Mesenchymal stem cell (in vitro differentiated cells and primary cell): ENCODE measurements around the gene NXPH1.

ENCODE experiments used
- DNase-seq: peaks from one replicate; pipeline ENCODE4 v3.0.0-alpha.2; 2013
- H2AFZ ChIP-seq: one replicate; pipeline ENCODE4 v1.6.1; 2013; ENCODE audit warnings: low read depth, mild to moderate bottlenecking, control low read depth, inconsistent platforms, low read length, moderate library complexity
- H2AK5ac ChIP-seq: 2 replicates; pipeline ENCODE4 v1.6.1; 2013; ENCODE audit warnings: low read length, moderate library complexity, mild to moderate bottlenecking, inconsistent platforms; ENCODE audit not compliant: severe bottlenecking
- H2BK120ac ChIP-seq: one replicate; pipeline ENCODE4 v1.6.1; 2013; ENCODE audit warnings: low read depth, mild to moderate bottlenecking, inconsistent platforms, low read length, moderate library complexity
- H2BK12ac ChIP-seq, 2 experiments: one replicate each; pipeline ENCODE4 v1.6.1; 2013; ENCODE audit warnings: inconsistent platforms in 2 of 2, low read length in 2 of 2, mild to moderate bottlenecking in 2 of 2, moderate library complexity in 2 of 2, control low read depth in 1 of 2
- H2BK15ac ChIP-seq: one replicate; pipeline ENCODE4 v1.6.1; 2013; ENCODE audit warnings: mild to moderate bottlenecking, low read depth, inconsistent platforms; ENCODE audit not compliant: poor library complexity, severe bottlenecking
- H2BK5ac ChIP-seq: 2 replicates; pipeline ENCODE4 v1.6.1; 2013; ENCODE audit warnings: low read depth, mild to moderate bottlenecking, low read length, control low read depth, inconsistent platforms; ENCODE audit not compliant: poor library complexity, severe bottlenecking
- H3K14ac ChIP-seq, 2 experiments: one replicate each; pipeline ENCODE4 v1.6.1; 2013; ENCODE audit warnings: inconsistent platforms in 2 of 2, low read length in 2 of 2, control low read depth in 1 of 2, mild to moderate bottlenecking in 1 of 2, moderate library complexity in 1 of 2
- H3K18ac ChIP-seq, 2 experiments: one replicate each; pipeline ENCODE4 v1.6.1; 2013; ENCODE audit warnings: inconsistent platforms in 2 of 2, low read length in 2 of 2, control low read depth in 1 of 2, low read depth in 1 of 2, mild to moderate bottlenecking in 1 of 2
- H3K23ac ChIP-seq, 2 experiments: one replicate each; pipeline ENCODE4 v1.6.1; 2013; ENCODE audit warnings: inconsistent platforms in 2 of 2, low read length in 2 of 2, mild to moderate bottlenecking in 2 of 2, moderate library complexity in 2 of 2, control low read depth in 1 of 2
- H3K27ac ChIP-seq: 2 replicates; pipeline ENCODE4 v1.5.1; 2013; ENCODE audit warnings: mild to moderate bottlenecking, moderate library complexity, low read length, control low read depth, inconsistent platforms; ENCODE audit not compliant: poor library complexity, severe bottlenecking
- H3K27me3 ChIP-seq, 2 experiments: 2 replicates each; pipeline versions ENCODE4 v1.6.1 to v1.7.0; 2013; ENCODE audit warnings: low read length in 2 of 2, mild to moderate bottlenecking in 2 of 2, moderate library complexity in 2 of 2, control low read depth in 1 of 2, inconsistent platforms in 1 of 2; ENCODE audit not compliant: control insufficient read depth in 1 of 2, insufficient read depth in 1 of 2
- H3K36me3 ChIP-seq, 2 experiments: 2 replicates each; pipeline versions ENCODE4 v1.6.1 to v1.7.0; 2013; ENCODE audit warnings: low read length in 2 of 2, control low read depth in 1 of 2, inconsistent platforms in 1 of 2, low read depth in 1 of 2, mild to moderate bottlenecking in 1 of 2; ENCODE audit not compliant: insufficient read depth in 2 of 2, control insufficient read depth in 1 of 2
- H3K4ac ChIP-seq, 2 experiments: one replicate each; pipeline ENCODE4 v1.6.1; 2013; ENCODE audit warnings: inconsistent platforms in 2 of 2, low read length in 2 of 2, mild to moderate bottlenecking in 2 of 2, moderate library complexity in 2 of 2, control low read depth in 1 of 2, low read depth in 1 of 2
- H3K4me1 ChIP-seq: 2 replicates; pipeline ENCODE4 v1.6.1; 2013; ENCODE audit warnings: low read depth, low read length, control low read depth; ENCODE audit not compliant: control insufficient read depth, insufficient read depth
- H3K4me2 ChIP-seq: 2 replicates; pipeline ENCODE4 v1.6.1; 2013; ENCODE audit warnings: low read length, mild to moderate bottlenecking, inconsistent platforms; ENCODE audit not compliant: poor library complexity, severe bottlenecking
- H3K4me3 ChIP-seq, 2 experiments: 2 replicates each; pipeline versions ENCODE4 v1.5.1 to v1.7.0; 2013; ENCODE audit warnings: low read length in 2 of 2, mild to moderate bottlenecking in 2 of 2, control low read depth in 1 of 2, low read depth in 1 of 2; ENCODE audit not compliant: insufficient read depth in 1 of 2
- H3K79me1 ChIP-seq: replicated peaks from 2 replicates; pipeline ENCODE4 v1.6.1; 2013; ENCODE audit warnings: mild to moderate bottlenecking, control low read depth, low read length, inconsistent platforms; ENCODE audit not compliant: poor library complexity, severe bottlenecking
- H3K9ac ChIP-seq: 2 replicates; pipeline ENCODE4 v1.7.0; 2013; ENCODE audit warnings: mild to moderate bottlenecking, low read length, moderate library complexity
- H3K9me3 ChIP-seq: 2 replicates; pipeline ENCODE4 v1.7.0; 2013; ENCODE audit warnings: mild to moderate bottlenecking, low read length; ENCODE audit not compliant: control insufficient read depth
- H4K8ac ChIP-seq: one replicate; pipeline ENCODE4 v1.6.1; 2013; ENCODE audit warnings: inconsistent platforms, mild to moderate bottlenecking, low read length, moderate library complexity
- H4K91ac ChIP-seq: one replicate; pipeline ENCODE4 v1.6.1; 2013; ENCODE audit warnings: mild to moderate bottlenecking, low read length, inconsistent platforms
- WGBS: methylation state at CpG from one replicate; pipeline ENCODE4 v1.1.7; 2013; ENCODE audit warnings: mixed read lengths; 5-methylcytosine and 5-hydroxymethylcytosine counted together

Gene NXPH1

GRCh38 chr7:8507566-8507965 is 74.2 kb downstream of the NXPH1 start:
- no peak overlapping the region for H3K4me3 ChIP-seq
- H3K79me1 ChIP-seq, result no peaks in the 10 kb centered on the region
- no peak overlapping the region for H4K91ac ChIP-seq
- no peaks in the 10 kb centered on the region for H3K4me1 ChIP-seq
- H2BK12ac ChIP-seq, result no peak overlapping the region
- H3K23ac ChIP-seq, result no peak overlapping the region
- H2BK5ac ChIP-seq, result no peak overlapping the region
- H3K27ac ChIP-seq, result no peak overlapping the region
- peaks cover 19% of the 10 kb centered on the region for H3K9me3 ChIP-seq
- no peak overlapping the region for H3K4me2 ChIP-seq
- H3K9ac ChIP-seq, result no peak overlapping the region
- no peak overlapping the region for H2BK15ac ChIP-seq
- no peaks in the 10 kb centered on the region for H3K27me3 ChIP-seq
- H3K36me3 ChIP-seq, result no peaks in the 10 kb centered on the region
- no peak overlapping the region for H2BK120ac ChIP-seq
- H3K4ac ChIP-seq, result no peak overlapping the region
- DNase-seq, result no peak
- H4K8ac ChIP-seq, result no peak overlapping the region
- H2AK5ac ChIP-seq, result no peak overlapping the region
- WGBS, result no CpG with 5 or more reads among the region's 2 CpGs
- no peak overlapping the region for H3K14ac ChIP-seq
- H3K18ac ChIP-seq, result no peak overlapping the region
- H2AFZ ChIP-seq, result no peak overlapping the region

- WGBS, result no CpG with 5 or more reads among the region's 1 CpG
- H2AK5ac ChIP-seq, result no peak overlapping the region
- H3K14ac ChIP-seq, result no peak overlapping the region
- no peaks in the 10 kb centered on the region for H3K36me3 ChIP-seq
- no peak overlapping the region for H2BK12ac ChIP-seq
- no peak overlapping the region for H3K18ac ChIP-seq
- no peak overlapping the region for H4K91ac ChIP-seq
- H2AFZ ChIP-seq, result no peak overlapping the region
- H3K4ac ChIP-seq, result no peak overlapping the region
- no peak overlapping the region for H2BK15ac ChIP-seq
- no peak overlapping the region for H4K8ac ChIP-seq
- DNase-seq, result no peak
- H3K23ac ChIP-seq, result no peak overlapping the region
- H3K9ac ChIP-seq, result no peak overlapping the region
- no peaks in the 10 kb centered on the region for H3K4me1 ChIP-seq
- no peak overlapping the region for H3K4me2 ChIP-seq
- H3K79me1 ChIP-seq, result no peaks in the 10 kb centered on the region
- H2BK5ac ChIP-seq, result no peak overlapping the region
- H2BK120ac ChIP-seq, result no peak overlapping the region
- H3K4me3 ChIP-seq, result no peak overlapping the region
- H3K27ac ChIP-seq, result no peak overlapping the region
- H3K27me3 ChIP-seq, result no peaks in the 10 kb centered on the region
- peaks cover 4% of the 10 kb centered on the region for H3K9me3 ChIP-seq
Measured at GRCh38 chr7:8509621-8510020, 76.2 kb downstream of the NXPH1 start.

- Histone ChIP-seq H3K9ac (no peak overlapping the region), H2BK12ac (no peak overlapping the region), H3K9me3 (no peaks in the 10 kb centered on the region), H2BK120ac (no peak overlapping the region), H3K18ac (no peak overlapping the region), H3K27ac (no peak overlapping the region), H3K4me1 (no peaks in the 10 kb centered on the region), H3K4me2 (no peak overlapping the region), H3K79me1 (no peaks in the 10 kb centered on the region), H3K14ac (no peak overlapping the region), H3K36me3 (no peaks in the 10 kb centered on the region), H2AFZ (no peak overlapping the region), H2AK5ac (no peak overlapping the region), H3K23ac (no peak overlapping the region), H4K8ac (no peak overlapping the region), H3K4ac (no peak overlapping the region), H3K4me3 (no peak overlapping the region), H2BK15ac (no peak overlapping the region), H4K91ac (no peak overlapping the region), H2BK5ac (no peak overlapping the region), H3K27me3 (no peaks in the 10 kb centered on the region)
- no peak for DNase-seq
- 75% methylated on average over 3 of the region's 3 CpGs for WGBS
Measured at GRCh38 chr7:8511855-8512254, 78.4 kb downstream of the NXPH1 start.

- no peaks in the 10 kb centered on the region for H3K9me3 ChIP-seq
- no peak overlapping the region for H3K4ac ChIP-seq
- H2AK5ac ChIP-seq, result no peak overlapping the region
- H3K27me3 ChIP-seq, result no peaks in the 10 kb centered on the region
- no peak overlapping the region for H4K91ac ChIP-seq
- H3K4me3 ChIP-seq, result no peak overlapping the region
- WGBS, result 45% methylated on average over 3 of the region's 3 CpGs
- H3K36me3 ChIP-seq, result no peaks in the 10 kb centered on the region
- H3K4me1 ChIP-seq, result no peaks in the 10 kb centered on the region
- no peak overlapping the region for H2BK5ac ChIP-seq
- no peak overlapping the region for H3K14ac ChIP-seq
- H2BK120ac ChIP-seq, result no peak overlapping the region
- H3K18ac ChIP-seq, result no peak overlapping the region
- DNase-seq, result peak; percentile 23
- no peak overlapping the region for H3K27ac ChIP-seq
- no peak overlapping the region for H3K4me2 ChIP-seq
- no peaks in the 10 kb centered on the region for H3K79me1 ChIP-seq
- H3K9ac ChIP-seq, result no peak overlapping the region
- no peak overlapping the region for H2BK12ac ChIP-seq
- no peak overlapping the region for H2BK15ac ChIP-seq
- no peak overlapping the region for H2AFZ ChIP-seq
- no peak overlapping the region for H4K8ac ChIP-seq
- H3K23ac ChIP-seq, result no peak overlapping the region
Measured at GRCh38 chr7:8514781-8515519, 81.5 kb downstream of the NXPH1 start.
